Esophagus muscularis mucosa (tissue), 4 donors: ENCODE data around the gene ANKRD33B. TPM values are rescaled to one million over a fixed set of nuclear protein-coding genes. Genes with fewer than 3 reads are reported as not detected.
"Not testable (repeated sequence)": the region's sequence is repeated elsewhere in the genome, so short reads cannot be mapped to it uniquely, and the experiment has no call there.

Experiments used
- DNase-seq: peaks from one replicate; pipeline ENCODE4 v3.0.0-alpha.2; 2017; ENCODE audit errors: extremely low spot score
- H3K27ac ChIP-seq, 4 donors: fragments of 200-600 bp; sonication (generic); replicated peaks in 1 of 4; 1 replicate in 3 of 4; 2 replicates in 1 of 4; pipeline ENCODE4 v1.5.1; 2016 to 2019; ENCODE audit warnings: mild to moderate bottlenecking in 1 of 4
- H3K27me3 ChIP-seq, 4 donors: fragments of 200-600 bp; sonication (generic); one replicate each; pipeline versions ENCODE4 v1.5.1 to v1.6.0; 2016 to 2019
- H3K36me3 ChIP-seq, 4 donors: fragments of 200-600 bp; sonication (generic); one replicate each; pipeline ENCODE4 v1.5.1; 2016 to 2019
- H3K4me1 ChIP-seq, 4 donors: fragments of 200-600 bp; sonication (generic); one replicate each; pipeline ENCODE4 v1.5.1; 2016 to 2019
- H3K4me3 ChIP-seq, 4 donors: fragments of 200-600 bp; sonication (generic); 1 replicate in 2 of 4; 2 replicates in 2 of 4; pipeline ENCODE4 v1.5.1; 2016 to 2019; ENCODE audit warnings: mild to moderate bottlenecking in 4 of 4, moderate library complexity in 1 of 4
- H3K9me3 ChIP-seq, 4 donors: fragments of 200-600 bp; sonication (generic); 1 replicate in 3 of 4; 2 replicates in 1 of 4; pipeline ENCODE4 v1.5.1; 2016 to 2019
- CTCF ChIP-seq, 3 experiments: fragments of 200-600 bp in 2 of 3; fragments of 450-650 bp in 1 of 3; sonication (generic) in 2 of 3; IDR thresholded peaks; one replicate each; pipeline ENCODE4 v1.5.1; 2017 to 2019; ENCODE audit warnings: antibody characterized with exemption in 3 of 3, mild to moderate bottlenecking in 2 of 3, moderate library complexity in 1 of 3
- EP300 ChIP-seq: sonication (generic); formaldehyde crosslinking; IDR thresholded peaks from one replicate; pipeline ENCODE4 v1.6.1; 2017; ENCODE audit warnings: antibody characterized with exemption
- POLR2A ChIP-seq: fragments of 450-650 bp; IDR thresholded peaks from one replicate; pipeline ENCODE4 v1.6.1; 2017; ENCODE audit warnings: antibody characterized with exemption, moderate library complexity, mild to moderate bottlenecking, low read depth
- POLR2AphosphoS5 ChIP-seq, 2 donors: sonication (generic); formaldehyde crosslinking; IDR thresholded peaks; one replicate each; pipeline ENCODE4 v1.6.1; 2017; ENCODE audit warnings: antibody characterized with exemption in 2 of 2
- WGBS: methylation state at CpG from one replicate; pipeline ENCODE4 v1.1.5; 2018; 5-methylcytosine and 5-hydroxymethylcytosine counted together
- intact Hi-C: fragments of 100-400 bp; cut with DNase I; formaldehyde crosslinking; loops from one replicate; pipeline ENCODE4 v1.15.1; 2023
- total RNA-seq, 4 donors: library from RNA; depleted of rRNA; stranded (reverse); fragments of >200 nt; gene quantifications; one replicate each; pipeline versions ENCODE4 v1.1.0 to v1.2.1, GENCODE V29; 2016

ANKRD33B gene
- total RNA-seq, 4 donors from 2014 or later, result 4.6 to 8.2 (median 6.7) TPM

- H3K4me1 ChIP-seq, result peaks cover 0 to 8% (median 2%) of the 10 kb centered on the region in 4 donors
- H3K27me3 ChIP-seq, result peaks cover 0 to 47% (median 0%) of the 10 kb centered on the region in 4 donors
- DNase-seq, result no peak
- no peak overlapping the region for H3K27ac ChIP-seq
- no peak overlapping the region for H3K4me3 ChIP-seq
- no peaks in the 10 kb centered on the region for H3K9me3 ChIP-seq
- intact Hi-C loops, result no loop called here
- 73% methylated on average over 10 of the region's 10 CpGs for WGBS
- TF ChIP-seq CTCF (IDR thresholded peaks at IDR 0.05) (no peak), POLR2A (no peak), EP300 (no peak), POLR2AphosphoS5 (IDR thresholded peaks at IDR 0.05) (no peak)
- no peaks in the 10 kb centered on the region for H3K36me3 ChIP-seq
These were observed 71.5 kb downstream of the ANKRD33B start for GRCh38 chr5:10635257-10635866.

- no peaks in the 10 kb centered on the region for H3K36me3 ChIP-seq
- H3K9me3 ChIP-seq, result no peaks in the 10 kb centered on the region
- WGBS, result 70% methylated on average over 5 of the region's 11 CpGs
- H3K4me1 ChIP-seq, result peaks cover 0 to 8% (median 2%) of the 10 kb centered on the region in 4 donors
- TF ChIP-seq EP300, result no peak
- no peak for TF ChIP-seq POLR2AphosphoS5 (IDR thresholded peaks at IDR 0.05)
- TF ChIP-seq CTCF (IDR thresholded peaks at IDR 0.05), result no peak
- TF ChIP-seq POLR2A, result no peak
- H3K27ac ChIP-seq, result no peak overlapping the region
- peaks cover 0 to 43% (median 0%) of the 10 kb centered on the region in 4 donors for H3K27me3 ChIP-seq
- intact Hi-C loops, result no loop called here
- no peak for DNase-seq
- no peak overlapping the region for H3K4me3 ChIP-seq
These were observed 72.0 kb downstream of the ANKRD33B start for GRCh38 chr5:10635867-10636350.

GRCh38 chr5:10636363-10637142 lies 72.7 kb downstream of the ANKRD33B start:
- 66% methylated on average over 10 of the region's 15 CpGs for WGBS
- DNase-seq, result no peak
- H3K9me3 ChIP-seq, result no peaks in the 10 kb centered on the region
- intact Hi-C loops, result no loop called here
- H3K36me3 ChIP-seq, result no peaks in the 10 kb centered on the region
- TF ChIP-seq POLR2AphosphoS5 (IDR thresholded peaks at IDR 0.05), result no peak
- TF ChIP-seq POLR2A, result no peak
- TF ChIP-seq EP300, result no peak
- TF ChIP-seq CTCF (IDR thresholded peaks at IDR 0.05), result no peak
- H3K27me3 ChIP-seq, result peaks cover 0 to 40% (median 0%) of the 10 kb centered on the region in 4 donors
- peaks cover 0 to 8% (median 2%) of the 10 kb centered on the region in 4 donors for H3K4me1 ChIP-seq
- no peak overlapping the region for H3K4me3 ChIP-seq
- no peak overlapping the region for H3K27ac ChIP-seq

GRCh38 chr5:10637944-10638343 lies 74.1 kb downstream of the ANKRD33B start:
- Histone ChIP-seq H3K27ac (no peak overlapping the region), H3K4me3 (no peak overlapping the region), H3K9me3 (no peaks in the 10 kb centered on the region), H3K4me1 (peaks cover 0 to 8% (median 2%) of the 10 kb centered on the region in 4 donors), H3K36me3 (no peaks in the 10 kb centered on the region), H3K27me3 (peaks cover 0 to 29% (median 0%) of the 10 kb centered on the region in 4 donors)
- no peak for DNase-seq
- 70% methylated on average over 10 of the region's 10 CpGs for WGBS
- TF ChIP-seq POLR2AphosphoS5 (IDR thresholded peaks at IDR 0.05) (no peak), POLR2A (no peak)
- intact Hi-C loops, result no loop called here

GRCh38 chr5:10638723-10639122 lies 74.9 kb downstream of the ANKRD33B start:
- H3K9me3 ChIP-seq, DNase-seq, H3K4me1 ChIP-seq, intact Hi-C loops, H3K27ac ChIP-seq, H3K4me3 ChIP-seq, H3K36me3 ChIP-seq: not testable (repeated sequence)
- H3K27me3 ChIP-seq, result peaks cover 0 to 29% (median 0%) of the 10 kb centered on the region in 4 donors
- 94% methylated on average over 41 of the region's 48 CpGs for WGBS
